Left forelimb (tissue), 1 donor: ENCODE measurements around the gene CHST11.

Experiments
- DNase-seq: peaks from one replicate; pipeline ENCODE4 v3.0.0-alpha.2; 2018; ENCODE audit warnings: low spot score

Gene CHST11

DNA sequence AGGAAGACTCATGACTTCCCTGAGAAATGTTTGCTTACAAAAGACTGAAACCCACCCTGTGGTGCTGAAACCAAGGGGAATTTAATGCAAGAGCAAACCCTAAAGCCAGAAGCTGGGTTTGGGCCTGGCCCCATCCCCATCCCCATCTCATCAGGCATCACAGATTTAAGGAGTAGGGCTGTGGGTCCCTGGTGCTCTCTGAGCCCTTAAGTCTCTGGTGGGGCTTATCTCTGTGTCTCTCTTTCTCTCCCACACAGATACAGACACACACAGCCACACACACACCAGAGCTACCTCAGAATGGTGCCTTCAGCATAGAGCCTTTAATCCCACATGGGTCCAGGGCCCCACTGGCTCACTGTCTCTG, 264.3 kb downstream of the CHST11 start:
- no peak for DNase-seq

- DNase-seq = no peak
Measured at GRCh38 chr12:104721936-104722335, 265.2 kb downstream of the CHST11 start.

GRCh38 chr12:104722601-104723534, 266.1 kb downstream of the CHST11 start:
- no peak for DNase-seq

DNA sequence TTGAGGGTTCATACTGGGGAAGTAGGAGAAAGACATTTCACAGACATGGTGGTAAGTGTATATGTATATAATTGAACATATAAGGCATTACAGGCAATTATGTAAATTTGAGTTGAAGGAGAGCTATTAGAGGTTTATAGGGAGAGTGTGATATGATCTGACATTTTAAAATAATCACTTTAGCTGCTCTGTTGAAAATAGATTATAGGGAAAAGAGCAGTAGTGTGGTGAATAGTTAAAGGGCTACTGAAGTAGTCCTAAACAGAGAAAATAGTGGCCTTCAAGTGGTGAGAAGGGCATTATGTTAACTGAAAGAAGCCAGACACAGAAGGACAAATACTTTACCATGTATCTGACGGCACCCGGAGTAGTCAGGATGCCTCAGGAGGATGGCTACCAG, 267.1 kb downstream of the CHST11 start:
- DNase-seq = no peak

GRCh38 chr12:104724992-104725585, 268.3 kb downstream of the CHST11 start:
- DNase-seq = no peak

DNA sequence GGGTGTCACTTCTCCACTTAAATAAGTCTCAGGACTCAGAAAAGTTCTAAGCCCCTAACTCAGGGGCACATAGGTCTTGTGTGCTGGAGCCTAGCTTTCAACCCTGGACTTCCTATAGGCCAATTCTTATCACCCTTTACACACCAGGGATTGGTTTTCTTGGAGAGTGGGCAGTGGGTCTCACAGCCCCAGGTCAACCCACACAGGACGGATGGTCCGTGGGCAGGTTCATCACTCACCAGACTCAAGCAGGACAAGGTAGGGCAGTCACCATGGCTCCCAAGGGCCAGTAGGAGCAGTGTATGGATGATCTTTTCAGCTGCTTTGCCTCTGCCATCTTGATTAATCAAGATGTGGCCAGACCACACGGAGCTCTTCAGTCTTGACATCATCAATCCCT, 268.9 kb downstream of the CHST11 start:
- DNase-seq = no peak

DNA sequence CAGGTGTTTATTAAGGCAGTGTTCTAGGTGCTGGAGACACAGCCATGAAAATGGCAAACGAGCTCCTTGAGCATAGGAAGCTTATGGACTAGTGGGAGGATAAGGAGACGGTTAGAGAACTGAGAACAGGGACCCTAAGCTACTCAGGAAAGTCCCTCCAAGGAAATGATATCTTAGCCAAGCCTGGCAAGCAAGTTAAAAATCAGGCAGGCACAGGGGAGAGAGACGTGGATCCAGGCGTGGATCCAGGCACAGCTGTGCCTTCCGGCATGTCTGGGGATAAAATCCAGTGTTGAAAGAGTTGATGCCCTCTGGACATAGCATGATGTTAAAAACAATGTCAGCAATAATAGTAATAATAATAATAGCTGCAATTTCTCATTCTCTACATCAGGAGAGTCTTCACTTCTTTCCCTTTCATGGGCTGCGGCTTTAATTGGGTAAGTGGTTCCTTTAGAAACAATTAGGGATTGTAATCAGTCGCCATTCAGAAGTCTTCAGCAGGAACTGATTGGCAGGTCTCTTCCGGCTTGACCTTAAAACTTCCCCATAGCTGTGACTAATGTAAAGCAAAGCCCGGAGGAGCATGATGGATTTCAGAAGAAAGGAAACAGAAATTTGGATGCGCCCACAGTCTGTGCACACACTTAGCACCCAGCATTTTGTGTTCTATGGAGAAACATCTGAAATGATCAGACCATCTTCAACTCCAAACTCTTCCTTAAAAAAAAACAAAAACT, 271.1 kb downstream of the CHST11 start:
- DNase-seq = no peak

- no peak for DNase-seq
Measured at GRCh38 chr12:104729091-104729490, 272.3 kb downstream of the CHST11 start.

- DNase-seq = no peak
Measured at GRCh38 chr12:104729610-104730446, 273.1 kb downstream of the CHST11 start.

- no peak for DNase-seq
Measured at GRCh38 chr12:104730763-104731162, 274.0 kb downstream of the CHST11 start.

GRCh38 chr12:104733717-104734175, 277.0 kb downstream of the CHST11 start:
- DNase-seq = no peak

- no peak for DNase-seq
Measured at GRCh38 chr12:104734541-104735095, 277.9 kb downstream of the CHST11 start.

DNA sequence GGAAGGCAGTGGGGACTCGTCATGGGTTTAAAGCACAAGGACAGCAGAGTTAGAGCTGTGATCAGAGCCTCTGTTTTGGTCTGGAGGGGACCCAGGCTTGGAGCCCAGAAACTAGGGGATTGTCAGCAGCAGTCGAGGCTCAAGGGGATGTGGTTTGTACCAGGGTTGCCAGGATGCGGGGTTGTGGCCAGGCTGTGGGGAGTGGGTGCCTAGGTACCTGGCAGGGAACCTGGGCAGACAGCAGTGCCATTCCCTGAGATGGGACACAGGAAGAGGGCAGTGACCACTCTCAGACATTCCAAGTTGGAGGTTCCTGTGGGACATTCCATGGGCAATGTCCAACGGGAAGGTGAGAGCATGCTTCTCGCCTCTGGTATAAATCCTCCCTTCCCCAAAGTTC, 279.1 kb downstream of the CHST11 start:
- DNase-seq = no peak

DNA sequence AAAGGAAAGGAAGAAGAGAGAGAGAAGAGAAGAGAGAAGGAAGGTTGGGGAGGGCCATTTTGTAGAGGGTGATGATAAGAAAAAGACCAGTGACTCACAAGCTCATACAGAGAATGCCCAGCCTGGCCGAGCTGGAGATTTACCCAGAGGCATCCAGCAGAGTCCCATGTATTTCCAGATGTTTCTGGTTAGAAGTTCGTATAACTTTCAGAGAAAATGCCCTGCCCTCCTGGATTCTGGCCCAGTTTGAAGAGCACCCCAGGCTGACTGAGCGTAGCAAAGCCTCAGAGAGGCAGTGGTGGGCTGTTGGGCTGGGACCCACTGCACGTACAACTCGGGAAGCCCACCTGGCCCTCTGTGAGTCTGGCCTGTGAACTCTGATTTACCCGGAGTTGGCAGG, 279.6 kb downstream of the CHST11 start:
- DNase-seq = no peak

GRCh38 chr12:104737113-104737512, 280.4 kb downstream of the CHST11 start:
- no peak for DNase-seq

DNA sequence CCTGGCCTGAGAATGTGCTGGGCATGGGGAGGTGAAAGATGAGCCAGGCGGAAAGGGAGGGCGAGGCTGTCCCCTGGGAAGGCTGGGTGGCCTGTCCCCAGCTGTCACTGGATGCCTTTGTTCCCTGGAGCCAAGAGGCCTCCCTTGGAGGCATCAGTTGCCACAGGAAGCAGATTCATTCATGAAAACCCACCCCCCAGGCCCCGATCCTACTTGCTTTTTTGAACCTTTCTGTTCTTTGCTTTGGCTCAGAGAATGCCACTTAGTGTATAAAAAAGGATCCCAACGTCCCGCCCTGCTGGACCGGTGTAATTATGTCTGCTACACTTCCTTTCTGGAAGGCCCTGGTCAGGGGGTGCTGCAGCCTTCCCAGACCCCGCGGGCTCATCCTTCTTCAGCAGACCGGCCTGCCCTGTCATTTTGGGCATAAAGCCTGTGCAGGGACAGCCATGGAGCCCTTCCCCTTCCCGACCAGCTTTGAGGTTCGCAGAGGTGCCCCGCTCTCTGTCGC, 281.1 kb downstream of the CHST11 start:
- DNase-seq = no peak

GRCh38 chr12:104738331-104738730, 281.6 kb downstream of the CHST11 start:
- DNase-seq = no peak

DNA sequence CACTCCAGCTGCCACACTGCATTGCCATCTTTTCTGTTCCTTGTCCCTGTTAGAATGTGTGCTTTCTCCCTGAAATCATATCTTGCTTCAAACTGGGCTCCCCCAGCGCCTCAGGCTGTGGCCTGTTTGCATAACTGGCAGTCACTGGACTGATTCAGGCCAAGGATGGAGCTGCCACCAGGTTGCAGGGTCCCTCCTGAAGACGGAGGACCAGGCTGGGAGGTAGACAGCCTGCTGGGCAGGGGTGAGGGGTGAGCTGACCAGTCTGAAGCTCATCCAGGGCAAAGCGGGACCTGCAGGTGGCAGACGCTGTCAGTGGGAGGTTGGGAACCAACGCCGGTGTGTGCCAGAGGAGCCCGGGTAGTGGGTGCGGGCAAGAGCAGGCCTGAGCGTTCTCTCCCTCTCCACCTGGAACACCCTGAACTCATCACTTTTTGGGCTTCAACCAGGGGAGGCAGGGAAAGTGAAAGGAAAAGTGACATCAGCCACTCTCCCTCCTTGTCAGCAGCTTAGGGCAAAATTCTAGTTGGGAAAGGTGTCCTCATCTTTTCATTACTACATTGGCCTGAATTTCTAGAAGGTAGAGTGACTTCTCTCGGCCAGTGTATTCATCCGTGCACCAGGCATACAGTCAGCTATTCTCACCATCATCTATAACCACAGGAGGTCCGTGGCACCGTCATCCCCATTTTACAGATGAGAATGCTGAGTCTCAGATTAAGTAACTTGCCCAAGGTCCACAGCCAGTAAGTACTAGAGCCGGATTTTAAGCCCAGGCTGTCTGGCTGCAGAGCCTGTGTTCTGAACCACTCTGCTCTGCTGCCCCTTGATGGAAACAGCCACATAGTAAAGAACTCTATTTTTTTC, 282.3 kb downstream of the CHST11 start:
- no peak for DNase-seq

GRCh38 chr12:104740668-104741067, 283.9 kb downstream of the CHST11 start:
- DNase-seq = no peak

- DNase-seq = no peak
Measured at GRCh38 chr12:104741077-104741476, 284.3 kb downstream of the CHST11 start.
